Transverse colon (tissue), 4 donors: ENCODE measurements around the gene MDN1.
"Not testable (repeated sequence)": the region's sequence is repeated elsewhere in the genome, so short reads cannot be mapped to it uniquely, and the experiment has no call there.

Source experiments
- POLR2A ChIP-seq: fragments of 450-650 bp; IDR thresholded peaks from one replicate; pipeline ENCODE4 v1.6.1; 2016; ENCODE audit warnings: antibody characterized with exemption, mild to moderate bottlenecking, moderate library complexity
- POLR2AphosphoS5 ChIP-seq, 3 donors: sonication (generic); formaldehyde crosslinking; IDR thresholded peaks; one replicate each; pipeline ENCODE4 v1.6.1; 2016; ENCODE audit warnings: antibody characterized with exemption in 3 of 3
- TF ChIP-seq, protein P1 (sequence below), 5 experiments: fragments of 200-600 bp in 3 of 5; fragments of 450-650 bp in 2 of 5; sonication (generic) in 3 of 5; IDR thresholded peaks; 1 replicate in 2 of 5; 2 replicates in 3 of 5; pipeline ENCODE4 v1.5.1; 2016 to 2017; ENCODE audit warnings: antibody characterized with exemption in 5 of 5, inconsistent platforms in 3 of 5, mild to moderate bottlenecking in 2 of 5, moderate library complexity in 1 of 5

DNA sequence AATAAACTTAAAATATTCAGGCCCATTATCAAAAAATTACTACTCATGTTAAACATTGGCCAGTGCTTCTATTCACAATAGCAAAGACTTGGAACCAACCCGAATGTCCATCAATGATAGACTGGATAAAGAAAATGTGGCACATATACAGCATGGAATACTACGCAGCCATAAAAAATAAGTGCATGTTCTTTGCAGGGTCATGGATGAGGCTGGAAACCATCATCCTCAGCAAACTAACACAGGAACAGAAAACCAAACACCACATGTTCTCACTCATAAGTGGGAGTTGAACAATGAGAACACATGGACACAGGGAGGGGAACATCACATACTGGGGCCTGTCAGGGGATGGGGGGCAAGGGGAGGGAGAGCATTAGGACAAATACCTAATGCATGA, 88.3 kb downstream of the MDN1 start:
- TF ChIP-seq, protein P1, sequence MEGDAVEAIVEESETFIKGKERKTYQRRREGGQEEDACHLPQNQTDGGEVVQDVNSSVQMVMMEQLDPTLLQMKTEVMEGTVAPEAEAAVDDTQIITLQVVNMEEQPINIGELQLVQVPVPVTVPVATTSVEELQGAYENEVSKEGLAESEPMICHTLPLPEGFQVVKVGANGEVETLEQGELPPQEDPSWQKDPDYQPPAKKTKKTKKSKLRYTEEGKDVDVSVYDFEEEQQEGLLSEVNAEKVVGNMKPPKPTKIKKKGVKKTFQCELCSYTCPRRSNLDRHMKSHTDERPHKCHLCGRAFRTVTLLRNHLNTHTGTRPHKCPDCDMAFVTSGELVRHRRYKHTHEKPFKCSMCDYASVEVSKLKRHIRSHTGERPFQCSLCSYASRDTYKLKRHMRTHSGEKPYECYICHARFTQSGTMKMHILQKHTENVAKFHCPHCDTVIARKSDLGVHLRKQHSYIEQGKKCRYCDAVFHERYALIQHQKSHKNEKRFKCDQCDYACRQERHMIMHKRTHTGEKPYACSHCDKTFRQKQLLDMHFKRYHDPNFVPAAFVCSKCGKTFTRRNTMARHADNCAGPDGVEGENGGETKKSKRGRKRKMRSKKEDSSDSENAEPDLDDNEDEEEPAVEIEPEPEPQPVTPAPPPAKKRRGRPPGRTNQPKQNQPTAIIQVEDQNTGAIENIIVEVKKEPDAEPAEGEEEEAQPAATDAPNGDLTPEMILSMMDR (IDR thresholded peaks at IDR 0.05), result not testable (repeated sequence)
- TF ChIP-seq POLR2A; POLR2AphosphoS5 (IDR thresholded peaks at IDR 0.05): not testable (repeated sequence)
